NOMO-1 (cell line): ENCODE measurements around the gene SARS2.

ENCODE experiments used
- DNase-seq, 2 experiments: peaks; one replicate each; lab custom pipeline; 2025; ENCODE audit not compliant: unreplicated experiment in 2 of 2; lab: John Stamatoyannopoulos, UW

Gene SARS2

GRCh38 chr19:38918526-38918925 is 12.0 kb downstream of the SARS2 start:
- no peak for DNase-seq

- no peak for DNase-seq
Measured at GRCh38 chr19:38917921-38918491, 12.6 kb downstream of the SARS2 start.

GRCh38 chr19:38917516-38917915 is 13.0 kb downstream of the SARS2 start:
- DNase-seq, result no peak

GRCh38 chr19:38915329-38916321 is 14.9 kb downstream of the SARS2 start:
- no peak for DNase-seq

GRCh38 chr19:38913958-38914357 is 16.6 kb downstream of the SARS2 start:
- DNase-seq, result no peak

GRCh38 chr19:38912600-38913514 is 17.7 kb downstream of the SARS2 start:
- DNase-seq, result no peak

- DNase-seq, result no peak
Measured at GRCh38 chr19:38911388-38912001, 19.1 kb downstream of the SARS2 start.

- no peak for DNase-seq
Measured at GRCh38 chr19:38910488-38910887, 20.1 kb downstream of the SARS2 start.

- no peak for DNase-seq
Measured at GRCh38 chr19:38908911-38909310, 21.7 kb downstream of the SARS2 start.

- no peak for DNase-seq
Measured at GRCh38 chr19:38907670-38908069, 22.9 kb downstream of the SARS2 start.

- no peak for DNase-seq
Measured at GRCh38 chr19:38907227-38907626, 23.3 kb downstream of the SARS2 start.

- DNase-seq, result no peak
Measured at GRCh38 chr19:38905620-38906019, 24.9 kb downstream of the SARS2 start.

- DNase-seq, result no peak
Measured at GRCh38 chr19:38904581-38905539, 25.7 kb downstream of the SARS2 start.

GRCh38 chr19:38901683-38902082 is 28.9 kb downstream of the SARS2 start:
- no peak for DNase-seq

- no peak for DNase-seq
Measured at GRCh38 chr19:38900743-38901190, 29.8 kb downstream of the SARS2 start.

- no peak for DNase-seq
Measured at GRCh38 chr19:38900202-38900629, 30.3 kb downstream of the SARS2 start.

- peak; percentile 99 to 100 for DNase-seq
Measured at GRCh38 chr19:38899447-38900201, 30.9 kb downstream of the SARS2 start, which contains the start of the genes NFKBIB and SIRT2. NFKBIB (plus strand) TSS chr19:38899969; CDS start chr19:38900033, 64 bp downstream. SIRT2 (minus strand) TSS chr19:38899618; CDS start chr19:38899521, 97 bp downstream.

- DNase-seq, result no peak
Measured at GRCh38 chr19:38898788-38899446, 31.6 kb downstream of the SARS2 start.
